Measurements from ENCODE around the gene ATRX.

- TF ChIP-seq POLR2A (IDR thresholded peaks at IDR 0.05) (no peak), CTCF (IDR thresholded peaks at IDR 0.05) (no peak)
Observed at GRCh38 chrX:77785486-77786364, at the start of gene ATRX.

Data from testis (tissue), 2 donors.